ENCODE measurements around the gene KSR2. TPM values are rescaled to one million over a fixed set of nuclear protein-coding genes. Genes with fewer than 3 reads are reported as not detected.

Gene KSR2
- total RNA-seq, 4 donors from 2014 or later, result 1.2 to 11.0 (median 2.2) TPM

DNA sequence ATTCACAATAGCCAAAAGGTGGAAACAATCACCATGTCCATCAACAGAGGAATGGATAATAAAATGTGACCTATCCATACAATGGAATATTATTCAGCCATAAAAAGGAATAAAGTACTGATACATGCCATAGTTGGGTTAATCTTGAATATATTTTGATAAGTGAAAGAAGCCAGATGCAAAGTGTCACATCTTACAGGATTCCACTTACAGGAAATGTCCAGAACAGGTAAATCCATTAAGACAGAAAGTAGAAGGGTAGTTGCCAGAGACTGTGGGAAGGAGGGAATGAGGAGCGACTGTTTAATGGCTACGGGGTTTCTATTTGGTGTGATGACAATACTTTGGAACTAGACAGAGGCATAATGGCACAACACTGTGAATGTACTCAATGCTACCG lies 171.6 kb downstream of the KSR2 start:
- H3K4me1 ChIP-seq, result no peaks in the 10 kb centered on the region
- DNase-seq, result no peak
- WGBS, 2 donors, result 87 to 98% methylated on average over 3 of the region's 3 CpGs

DNA sequence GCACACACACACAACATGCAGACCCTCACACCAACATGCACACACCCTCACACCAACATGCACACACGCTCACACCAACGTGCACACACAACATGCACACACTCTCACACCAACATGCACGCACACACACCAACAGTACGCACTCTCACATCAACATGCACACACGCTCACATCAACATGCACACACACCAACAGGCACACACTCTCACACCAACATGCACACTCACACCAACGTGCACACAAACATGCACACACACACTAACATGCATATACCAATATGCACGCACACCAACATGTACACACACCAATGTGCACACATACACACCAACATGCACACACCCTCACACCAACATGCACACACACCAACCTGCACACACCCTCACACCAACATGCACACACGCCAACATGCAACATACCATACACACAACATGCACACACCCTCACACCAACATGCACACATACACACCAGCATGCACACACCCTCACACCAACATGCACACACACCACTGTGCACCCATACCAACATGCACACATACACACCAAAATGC lies 175.8 kb downstream of the KSR2 start:
- TF ChIP-seq POLR2A (IDR thresholded peaks at IDR 0.05), result no peak
- TF ChIP-seq, protein P1, sequence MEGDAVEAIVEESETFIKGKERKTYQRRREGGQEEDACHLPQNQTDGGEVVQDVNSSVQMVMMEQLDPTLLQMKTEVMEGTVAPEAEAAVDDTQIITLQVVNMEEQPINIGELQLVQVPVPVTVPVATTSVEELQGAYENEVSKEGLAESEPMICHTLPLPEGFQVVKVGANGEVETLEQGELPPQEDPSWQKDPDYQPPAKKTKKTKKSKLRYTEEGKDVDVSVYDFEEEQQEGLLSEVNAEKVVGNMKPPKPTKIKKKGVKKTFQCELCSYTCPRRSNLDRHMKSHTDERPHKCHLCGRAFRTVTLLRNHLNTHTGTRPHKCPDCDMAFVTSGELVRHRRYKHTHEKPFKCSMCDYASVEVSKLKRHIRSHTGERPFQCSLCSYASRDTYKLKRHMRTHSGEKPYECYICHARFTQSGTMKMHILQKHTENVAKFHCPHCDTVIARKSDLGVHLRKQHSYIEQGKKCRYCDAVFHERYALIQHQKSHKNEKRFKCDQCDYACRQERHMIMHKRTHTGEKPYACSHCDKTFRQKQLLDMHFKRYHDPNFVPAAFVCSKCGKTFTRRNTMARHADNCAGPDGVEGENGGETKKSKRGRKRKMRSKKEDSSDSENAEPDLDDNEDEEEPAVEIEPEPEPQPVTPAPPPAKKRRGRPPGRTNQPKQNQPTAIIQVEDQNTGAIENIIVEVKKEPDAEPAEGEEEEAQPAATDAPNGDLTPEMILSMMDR (IDR thresholded peaks at IDR 0.05), result no peak
- Histone ChIP-seq H3K9me3 (no peaks in the 10 kb centered on the region), H3K36me3 (no peaks in the 10 kb centered on the region), H3K27me3 (no peaks in the 10 kb centered on the region), H3K4me1 (no peaks in the 10 kb centered on the region), H3K27ac (no peak overlapping the region), H3K4me3 (replicated peaks in 1 of 3) (no peak overlapping the region)
- intact Hi-C loops (cut with DNase I), result no loop called here
- 86 to 90% methylated on average over 8 of the region's 8 CpGs for WGBS, 2 donors
- DNase-seq, result no peak

More for the DNA sequence above, 171.6 kb downstream of the KSR2 start:
- Histone ChIP-seq H3K4me3 (replicated peaks in 1 of 3) (no peak overlapping the region), H3K9me3 (no peaks in the 10 kb centered on the region), H3K36me3 (no peaks in the 10 kb centered on the region), H3K27me3 (no peaks in the 10 kb centered on the region), H3K27ac (no peak overlapping the region)
- TF ChIP-seq, protein P1 (IDR thresholded peaks at IDR 0.05), result no peak
- TF ChIP-seq POLR2A (IDR thresholded peaks at IDR 0.05), result no peak
- intact Hi-C loops (cut with DNase I), result no loop called here

DNA sequence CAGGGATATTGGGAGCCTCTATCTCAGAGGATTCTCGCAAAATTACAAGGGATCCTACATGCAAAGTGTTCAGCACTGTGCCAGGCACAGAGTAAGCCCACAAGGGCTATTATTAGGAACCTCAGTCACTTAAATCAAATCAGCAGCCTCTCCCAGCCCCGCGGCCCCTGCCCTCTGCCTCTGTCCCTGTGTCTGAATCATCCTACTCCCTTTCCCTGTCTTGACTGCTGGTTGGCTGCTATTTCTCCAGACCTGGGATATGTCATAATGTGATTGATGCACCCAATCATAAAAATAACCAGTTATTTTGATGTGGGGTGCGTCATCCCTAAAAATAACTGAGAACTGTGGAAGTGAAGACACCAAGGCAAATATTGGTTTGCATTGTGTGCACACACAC lies 176.3 kb downstream of the KSR2 start:
- intact Hi-C loops (cut with DNase I), result no loop called here
- no peaks in the 10 kb centered on the region for H3K36me3 ChIP-seq
- 82 to 95% methylated on average over 4 of the region's 4 CpGs for WGBS, 2 donors

DNA sequence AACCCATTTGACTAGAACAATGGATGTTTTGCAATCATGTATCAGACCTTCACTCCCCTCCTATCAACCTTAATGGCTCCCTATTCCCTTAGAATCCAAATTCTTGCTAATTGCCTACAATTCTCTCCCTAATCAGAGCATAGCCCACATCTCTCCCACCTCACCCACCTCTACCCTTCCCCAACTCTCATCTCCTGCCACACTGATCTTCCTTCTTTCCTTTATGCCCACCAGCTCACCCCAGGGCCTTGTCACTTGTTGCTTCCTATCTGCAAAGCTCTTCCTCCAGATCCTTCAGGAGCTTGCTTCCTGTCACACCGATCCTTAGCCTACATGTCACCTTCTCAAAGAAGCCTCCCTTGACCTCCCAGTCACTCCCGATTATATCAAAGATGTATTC lies 177.8 kb downstream of the KSR2 start:
- no peaks in the 10 kb centered on the region for H3K4me1 ChIP-seq
- intact Hi-C loops (cut with DNase I), result no loop called here
- no peak overlapping the region for H3K27ac ChIP-seq
- WGBS, 2 donors, result 47 to 64% methylated on average over 2 of the region's 2 CpGs
- DNase-seq, result no peak
- H3K27me3 ChIP-seq, result no peaks in the 10 kb centered on the region
- H3K4me3 ChIP-seq (replicated peaks in 1 of 3), result no peak overlapping the region
- TF ChIP-seq, protein P1 (IDR thresholded peaks at IDR 0.05), result no peak
- no peak for TF ChIP-seq POLR2A (IDR thresholded peaks at IDR 0.05)
- no peaks in the 10 kb centered on the region for H3K36me3 ChIP-seq
- no peaks in the 10 kb centered on the region for H3K9me3 ChIP-seq

More for the DNA sequence above, 176.3 kb downstream of the KSR2 start:
- H3K9me3 ChIP-seq, result no peaks in the 10 kb centered on the region
- H3K27ac ChIP-seq, result no peak overlapping the region
- H3K4me1 ChIP-seq, result no peaks in the 10 kb centered on the region
- H3K27me3 ChIP-seq, result no peaks in the 10 kb centered on the region
- no peak for DNase-seq
- no peak for TF ChIP-seq POLR2A (IDR thresholded peaks at IDR 0.05)
- TF ChIP-seq, protein P1 (IDR thresholded peaks at IDR 0.05), result no peak
- no peak overlapping the region for H3K4me3 ChIP-seq (replicated peaks in 1 of 3)

DNA sequence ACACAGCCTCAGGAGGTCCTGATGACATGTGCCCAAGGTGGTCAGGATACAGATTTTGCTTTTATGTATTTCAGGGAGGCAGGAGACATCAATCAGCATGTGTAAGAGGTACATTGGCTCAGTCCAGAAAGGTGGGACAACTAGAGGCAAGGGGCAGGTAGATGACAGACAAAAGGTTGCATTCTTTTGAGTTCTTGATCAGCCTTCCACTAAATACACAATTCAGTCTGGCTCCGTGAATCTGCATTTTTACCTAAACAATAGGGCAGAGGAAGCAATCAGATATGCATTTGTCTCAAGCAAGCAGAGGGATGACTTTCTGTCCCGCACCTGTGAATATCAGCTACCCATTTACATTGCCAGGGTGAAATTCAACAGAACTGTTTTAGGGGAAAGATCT lies 178.6 kb downstream of the KSR2 start:
- TF ChIP-seq POLR2A (IDR thresholded peaks at IDR 0.05), result no peak
- TF ChIP-seq, protein P1 (IDR thresholded peaks at IDR 0.05), result no peak
- no peaks in the 10 kb centered on the region for H3K36me3 ChIP-seq
- no peak overlapping the region for H3K27ac ChIP-seq
- H3K4me3 ChIP-seq (replicated peaks in 1 of 3), result no peak overlapping the region
- no peaks in the 10 kb centered on the region for H3K4me1 ChIP-seq
- DNase-seq, result no peak
- 61 to 72% methylated on average over 2 of the region's 2 CpGs for WGBS, 2 donors
- no peaks in the 10 kb centered on the region for H3K9me3 ChIP-seq
- intact Hi-C loops (cut with DNase I), result no loop called here
- H3K27me3 ChIP-seq, result no peaks in the 10 kb centered on the region
